ENCODE measurements around the gene RHBDL3. TPM values are rescaled to one million over a fixed set of nuclear protein-coding genes. Genes with fewer than 3 reads are reported as not detected.

The RHBDL3 gene
- polyA plus RNA-seq, 1 donor from 2014 or later: 0.25 TPM

DNA sequence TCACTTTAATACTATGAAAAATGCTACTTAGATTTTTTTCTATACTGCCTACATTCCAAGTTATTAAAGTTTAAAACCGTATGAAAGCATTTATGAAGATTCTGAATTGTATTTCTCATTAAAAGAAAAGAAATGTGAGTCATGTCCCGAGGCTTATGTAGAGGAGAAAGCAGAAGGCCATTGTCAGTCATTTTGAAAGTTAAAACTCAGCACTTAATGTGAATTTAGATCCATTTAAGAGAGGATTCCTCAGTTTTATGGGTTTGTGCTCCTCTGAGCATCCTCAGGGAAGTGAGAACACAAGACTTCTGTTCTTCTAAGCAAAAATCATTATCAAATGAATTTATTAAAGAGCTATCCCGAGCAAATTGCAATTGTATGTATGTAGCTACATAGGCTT lies 64.5 kb downstream of the RHBDL3 start:
- no peak overlapping the region for H2AFZ ChIP-seq (ENCODE audit: low read depth, low read length)
- H3K27me3 ChIP-seq (ENCODE audit: insufficient read depth, low read depth, low read length): no peaks in the 10 kb centered on the region
- no peaks in the 10 kb centered on the region for H3K9me3 ChIP-seq (ENCODE audit: low read length)
- H3K4me3 ChIP-seq (ENCODE audit: low read length): no peak overlapping the region
- H3F3A ChIP-seq (ENCODE audit: insufficient read depth, low read length, poor library complexity, severe bottlenecking): no peaks in the 10 kb centered on the region
- no peaks in the 10 kb centered on the region for H3K79me2 ChIP-seq (replicated peaks; ENCODE audit: insufficient read depth, low read length)
- H3K36me3 ChIP-seq (ENCODE audit: insufficient read depth, low read length): peaks cover 10% of the 10 kb centered on the region
- H3K4me2 ChIP-seq (ENCODE audit: low read length): no peak overlapping the region
- no peak for TF ChIP-seq SMC3 (conservative IDR thresholded peaks at IDR 0.05; ENCODE audit: poor library complexity)
- TF ChIP-seq RAD21 (conservative IDR thresholded peaks at IDR 0.05): no peak
- TF ChIP-seq EP300 (conservative IDR thresholded peaks at IDR 0.05; ENCODE audit: poor library complexity, severe bottlenecking): no peak
- no peak for TF ChIP-seq MXI1 (conservative IDR thresholded peaks at IDR 0.05; ENCODE audit: poor library complexity, severe bottlenecking)
- TF ChIP-seq POLR2AphosphoS5 (IDR thresholded peaks at IDR 0.05): no peak
- TF ChIP-seq, protein P1, sequence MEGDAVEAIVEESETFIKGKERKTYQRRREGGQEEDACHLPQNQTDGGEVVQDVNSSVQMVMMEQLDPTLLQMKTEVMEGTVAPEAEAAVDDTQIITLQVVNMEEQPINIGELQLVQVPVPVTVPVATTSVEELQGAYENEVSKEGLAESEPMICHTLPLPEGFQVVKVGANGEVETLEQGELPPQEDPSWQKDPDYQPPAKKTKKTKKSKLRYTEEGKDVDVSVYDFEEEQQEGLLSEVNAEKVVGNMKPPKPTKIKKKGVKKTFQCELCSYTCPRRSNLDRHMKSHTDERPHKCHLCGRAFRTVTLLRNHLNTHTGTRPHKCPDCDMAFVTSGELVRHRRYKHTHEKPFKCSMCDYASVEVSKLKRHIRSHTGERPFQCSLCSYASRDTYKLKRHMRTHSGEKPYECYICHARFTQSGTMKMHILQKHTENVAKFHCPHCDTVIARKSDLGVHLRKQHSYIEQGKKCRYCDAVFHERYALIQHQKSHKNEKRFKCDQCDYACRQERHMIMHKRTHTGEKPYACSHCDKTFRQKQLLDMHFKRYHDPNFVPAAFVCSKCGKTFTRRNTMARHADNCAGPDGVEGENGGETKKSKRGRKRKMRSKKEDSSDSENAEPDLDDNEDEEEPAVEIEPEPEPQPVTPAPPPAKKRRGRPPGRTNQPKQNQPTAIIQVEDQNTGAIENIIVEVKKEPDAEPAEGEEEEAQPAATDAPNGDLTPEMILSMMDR (IDR thresholded peaks at IDR 0.05; ENCODE audit: poor library complexity, severe bottlenecking): no peak
- TF ChIP-seq TAF1 (IDR thresholded peaks at IDR 0.05; ENCODE audit: low read depth): no peak
- TF ChIP-seq EZH2 (IDR thresholded peaks at IDR 0.05; ENCODE audit: borderline replicate concordance, insufficient read depth, low read length, poor library complexity, severe bottlenecking): no peak
- no peak overlapping the region for H3K27ac ChIP-seq (ENCODE audit: low read length)
- H3K9me2 ChIP-seq (ENCODE audit: insufficient read depth, low read length): no peaks in the 10 kb centered on the region
- no peaks in the 10 kb centered on the region for H4K20me1 ChIP-seq (ENCODE audit: insufficient read depth)
- H3K9ac ChIP-seq (ENCODE audit: low read length): no peak overlapping the region

DNA sequence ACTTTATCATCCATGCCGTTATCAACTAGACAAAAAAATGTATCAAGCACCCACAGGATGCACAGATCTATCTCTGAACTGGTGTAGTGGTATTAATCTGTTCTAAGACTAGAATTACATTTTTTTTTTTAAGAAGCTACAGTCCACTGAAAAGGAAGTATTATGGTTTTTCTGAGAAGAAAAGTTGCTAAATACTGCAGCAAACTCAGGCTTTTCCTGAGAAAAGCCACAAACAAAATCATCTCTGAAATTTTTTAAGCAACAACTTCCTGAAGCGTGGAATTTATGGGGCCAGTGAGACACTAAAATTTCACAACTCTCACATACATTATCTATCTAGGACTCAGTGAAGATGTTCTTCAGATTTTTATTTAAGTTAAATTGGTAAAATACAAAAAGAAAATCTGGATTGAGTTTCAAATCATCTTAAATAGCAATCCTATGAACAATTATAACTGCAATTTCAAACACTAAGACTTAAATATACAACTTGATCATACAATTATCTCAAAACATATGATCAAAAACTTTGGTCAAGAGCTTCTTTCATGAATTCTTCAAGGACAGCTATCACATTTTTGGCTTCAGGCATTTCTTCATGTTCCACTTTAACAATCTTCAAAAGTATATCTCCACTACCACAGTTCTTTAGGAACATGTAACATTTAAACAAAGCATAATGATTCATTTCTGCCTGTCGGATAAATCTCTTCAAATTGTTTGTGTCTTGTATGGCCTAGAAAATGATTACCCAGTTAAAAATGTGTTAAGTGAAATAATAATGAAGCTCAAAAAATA lies 65.8 kb downstream of the RHBDL3 start:
- Histone ChIP-seq H3K27me3 (ENCODE audit: insufficient read depth, low read depth, low read length) (no peaks in the 10 kb centered on the region), H2AFZ (ENCODE audit: low read depth, low read length) (no peak overlapping the region), H3F3A (ENCODE audit: insufficient read depth, low read length, poor library complexity, severe bottlenecking) (no peaks in the 10 kb centered on the region), H3K36me3 (ENCODE audit: insufficient read depth, low read length) (peaks cover 10% of the 10 kb centered on the region), H3K27ac (ENCODE audit: low read length) (no peak overlapping the region), H3K4me2 (ENCODE audit: low read length) (no peak overlapping the region), H3K9me3 (ENCODE audit: low read length) (no peaks in the 10 kb centered on the region), H3K4me3 (ENCODE audit: low read length) (no peak overlapping the region), H3K9ac (ENCODE audit: low read length) (no peak overlapping the region), H4K20me1 (ENCODE audit: insufficient read depth) (no peaks in the 10 kb centered on the region), H3K79me2 (replicated peaks; ENCODE audit: insufficient read depth, low read length) (no peaks in the 10 kb centered on the region), H3K9me2 (ENCODE audit: insufficient read depth, low read length) (no peaks in the 10 kb centered on the region)
- TF ChIP-seq, protein P2, sequence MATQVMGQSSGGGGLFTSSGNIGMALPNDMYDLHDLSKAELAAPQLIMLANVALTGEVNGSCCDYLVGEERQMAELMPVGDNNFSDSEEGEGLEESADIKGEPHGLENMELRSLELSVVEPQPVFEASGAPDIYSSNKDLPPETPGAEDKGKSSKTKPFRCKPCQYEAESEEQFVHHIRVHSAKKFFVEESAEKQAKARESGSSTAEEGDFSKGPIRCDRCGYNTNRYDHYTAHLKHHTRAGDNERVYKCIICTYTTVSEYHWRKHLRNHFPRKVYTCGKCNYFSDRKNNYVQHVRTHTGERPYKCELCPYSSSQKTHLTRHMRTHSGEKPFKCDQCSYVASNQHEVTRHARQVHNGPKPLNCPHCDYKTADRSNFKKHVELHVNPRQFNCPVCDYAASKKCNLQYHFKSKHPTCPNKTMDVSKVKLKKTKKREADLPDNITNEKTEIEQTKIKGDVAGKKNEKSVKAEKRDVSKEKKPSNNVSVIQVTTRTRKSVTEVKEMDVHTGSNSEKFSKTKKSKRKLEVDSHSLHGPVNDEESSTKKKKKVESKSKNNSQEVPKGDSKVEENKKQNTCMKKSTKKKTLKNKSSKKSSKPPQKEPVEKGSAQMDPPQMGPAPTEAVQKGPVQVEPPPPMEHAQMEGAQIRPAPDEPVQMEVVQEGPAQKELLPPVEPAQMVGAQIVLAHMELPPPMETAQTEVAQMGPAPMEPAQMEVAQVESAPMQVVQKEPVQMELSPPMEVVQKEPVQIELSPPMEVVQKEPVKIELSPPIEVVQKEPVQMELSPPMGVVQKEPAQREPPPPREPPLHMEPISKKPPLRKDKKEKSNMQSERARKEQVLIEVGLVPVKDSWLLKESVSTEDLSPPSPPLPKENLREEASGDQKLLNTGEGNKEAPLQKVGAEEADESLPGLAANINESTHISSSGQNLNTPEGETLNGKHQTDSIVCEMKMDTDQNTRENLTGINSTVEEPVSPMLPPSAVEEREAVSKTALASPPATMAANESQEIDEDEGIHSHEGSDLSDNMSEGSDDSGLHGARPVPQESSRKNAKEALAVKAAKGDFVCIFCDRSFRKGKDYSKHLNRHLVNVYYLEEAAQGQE (IDR thresholded peaks at IDR 0.05; ENCODE audit: borderline replicate concordance): no peak
- TF ChIP-seq POLR2AphosphoS5 (IDR thresholded peaks at IDR 0.05): no peak
- no peak for TF ChIP-seq RAD21 (conservative IDR thresholded peaks at IDR 0.05)
- TF ChIP-seq TAF1 (IDR thresholded peaks at IDR 0.05; ENCODE audit: low read depth): no peak
- no peak for TF ChIP-seq SMC3 (conservative IDR thresholded peaks at IDR 0.05; ENCODE audit: poor library complexity)
- no peak for TF ChIP-seq EP300 (conservative IDR thresholded peaks at IDR 0.05; ENCODE audit: poor library complexity, severe bottlenecking)
- TF ChIP-seq MXI1 (conservative IDR thresholded peaks at IDR 0.05; ENCODE audit: poor library complexity, severe bottlenecking): no peak
- TF ChIP-seq EZH2 (IDR thresholded peaks at IDR 0.05; ENCODE audit: borderline replicate concordance, insufficient read depth, low read length, poor library complexity, severe bottlenecking): no peak
- TF ChIP-seq, protein P1 (IDR thresholded peaks at IDR 0.05; ENCODE audit: poor library complexity, severe bottlenecking): no peak
